ENCODE measurements around the gene GPATCH1.

GRCh38 chr19:33052352-33052972, 28.5 kb upstream of the GPATCH1 start:
- TF ChIP-seq POLR2AphosphoS5 (IDR thresholded peaks at IDR 0.05; ENCODE audit: borderline replicate concordance, low read depth, low read length) (no peak), EZH2 (IDR thresholded peaks at IDR 0.05) (no peak)
